H7 (cell line): ENCODE data around the gene PXMP2. TPM values are rescaled to one million over a fixed set of nuclear protein-coding genes. Genes with fewer than 3 reads are reported as not detected.
A peak's percentile ranks its signal among the peaks of the same experiment; 100 is the strongest.

Source experiments
- DNase-seq: peaks from one replicate; pipeline ENCODE4 v3.0.0; 2012
- H3K27me3 ChIP-seq: 2 replicates; pipeline ENCODE4 v1.6.0; 2011; ENCODE audit warnings: mild to moderate bottlenecking, low read length; ENCODE audit not compliant: control insufficient read depth, insufficient read depth
- H3K36me3 ChIP-seq: replicated peaks from 2 replicates; pipeline ENCODE4 v1.5.1; 2011; ENCODE audit warnings: low read length; ENCODE audit not compliant: control insufficient read depth, insufficient read depth
- H3K4me3 ChIP-seq: 2 replicates; pipeline ENCODE4 v1.5.1; 2011; ENCODE audit warnings: low read depth, mild to moderate bottlenecking, control low read depth, low read length, moderate library complexity; ENCODE audit not compliant: insufficient read depth
- total RNA-seq: library from RNA; depleted of rRNA; stranded (reverse); fragments of >200 nt; shearing (Covaris generic); gene quantifications from 2 replicates; pipeline ENCODE4 v1.2.3, GENCODE V29; 2014; rRNA removed

Gene PXMP2
- 18.0 and 29.9 TPM in 2 replicates for total RNA-seq

DNA sequence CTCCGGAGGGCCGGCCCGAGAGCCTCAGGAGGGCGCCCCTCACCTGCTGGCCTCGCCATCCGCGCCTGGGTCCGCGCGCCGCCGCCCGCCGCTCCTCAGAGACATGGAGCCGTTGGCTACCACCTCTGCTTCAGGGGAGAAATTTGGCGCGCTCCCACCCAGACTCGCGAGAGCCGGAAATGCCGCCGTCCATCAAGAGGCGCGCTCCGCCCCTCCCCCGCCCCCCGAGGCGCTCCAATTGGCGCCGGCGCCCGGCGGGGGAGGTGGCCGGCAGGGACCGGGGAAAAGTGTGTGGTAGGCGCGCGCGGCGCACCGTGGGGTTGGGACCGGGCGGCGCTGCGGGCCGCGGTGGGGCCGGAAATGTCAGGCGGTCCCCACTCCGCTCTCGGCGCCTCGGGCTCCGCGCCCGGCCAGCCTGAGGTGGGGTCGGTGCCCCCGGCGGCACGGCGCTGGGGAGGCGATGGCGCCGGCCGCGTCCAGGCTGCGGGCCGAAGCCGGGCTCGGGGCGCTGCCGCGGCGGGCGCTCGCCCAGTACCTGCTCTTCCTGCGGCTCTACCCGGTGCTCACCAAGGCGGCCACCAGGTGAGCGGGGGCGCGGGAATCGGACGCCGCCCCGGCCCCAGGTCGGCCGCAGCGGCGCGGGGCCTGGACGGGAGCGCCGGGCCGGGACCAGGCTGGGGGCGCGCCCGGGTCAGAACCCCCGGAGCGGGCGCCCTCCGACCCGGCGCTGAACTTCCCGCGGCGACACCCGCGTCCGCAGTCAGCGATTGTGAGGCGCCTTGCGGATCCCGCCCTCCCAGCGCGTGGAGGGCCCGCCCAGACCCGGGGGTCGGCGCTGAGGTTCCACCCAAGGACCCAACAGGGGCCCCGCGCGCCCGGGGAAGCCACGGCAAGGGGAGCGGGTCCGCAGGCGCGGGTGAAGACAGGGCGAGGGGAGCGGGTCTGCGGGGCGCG lies at the start of gene PXMP2, which contains the start of gene POLE:
PXMP2 (plus strand) TSS at position 377 of the 954 bp plus-strand sequence; CDS start at position 461, 84 bp downstream.
POLE (minus strand) TSS at position 132 of the 954 bp plus-strand sequence; CDS start at position 105, 27 bp downstream.
- Histone ChIP-seq H3K27me3 (peaks cover 6% of the 10 kb centered on the region), H3K4me3 (peak within 1 kb of the TSS; percentile 66), H3K36me3 (peaks cover 3% of the 10 kb centered on the region)
- peak; percentile 100 for DNase-seq

DNA sequence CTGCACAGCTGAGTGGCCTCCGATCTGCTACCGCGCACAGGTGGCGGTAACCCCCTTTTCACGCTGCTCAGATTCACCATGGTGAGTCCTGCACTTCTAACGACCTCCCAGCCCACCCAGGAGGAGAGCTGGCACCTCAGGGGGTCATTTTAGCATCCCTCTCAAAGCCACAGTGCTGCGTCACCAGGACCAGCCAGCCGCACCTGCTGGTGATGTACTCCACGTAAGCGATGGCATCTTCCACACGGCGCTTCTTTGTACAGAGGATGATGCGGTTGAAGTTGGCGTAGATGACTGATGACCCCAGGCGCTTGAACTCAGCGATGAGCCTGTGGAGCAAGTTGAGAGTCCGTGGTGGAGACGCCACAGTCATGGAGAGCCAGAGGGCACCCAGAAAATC lies 49.6 kb upstream of the PXMP2 start:
- DNase-seq, result no peak
- no peaks in the 10 kb centered on the region for H3K27me3 ChIP-seq
- peaks cover 63% of the 10 kb centered on the region for H3K36me3 ChIP-seq
- no peak overlapping the region for H3K4me3 ChIP-seq

DNA sequence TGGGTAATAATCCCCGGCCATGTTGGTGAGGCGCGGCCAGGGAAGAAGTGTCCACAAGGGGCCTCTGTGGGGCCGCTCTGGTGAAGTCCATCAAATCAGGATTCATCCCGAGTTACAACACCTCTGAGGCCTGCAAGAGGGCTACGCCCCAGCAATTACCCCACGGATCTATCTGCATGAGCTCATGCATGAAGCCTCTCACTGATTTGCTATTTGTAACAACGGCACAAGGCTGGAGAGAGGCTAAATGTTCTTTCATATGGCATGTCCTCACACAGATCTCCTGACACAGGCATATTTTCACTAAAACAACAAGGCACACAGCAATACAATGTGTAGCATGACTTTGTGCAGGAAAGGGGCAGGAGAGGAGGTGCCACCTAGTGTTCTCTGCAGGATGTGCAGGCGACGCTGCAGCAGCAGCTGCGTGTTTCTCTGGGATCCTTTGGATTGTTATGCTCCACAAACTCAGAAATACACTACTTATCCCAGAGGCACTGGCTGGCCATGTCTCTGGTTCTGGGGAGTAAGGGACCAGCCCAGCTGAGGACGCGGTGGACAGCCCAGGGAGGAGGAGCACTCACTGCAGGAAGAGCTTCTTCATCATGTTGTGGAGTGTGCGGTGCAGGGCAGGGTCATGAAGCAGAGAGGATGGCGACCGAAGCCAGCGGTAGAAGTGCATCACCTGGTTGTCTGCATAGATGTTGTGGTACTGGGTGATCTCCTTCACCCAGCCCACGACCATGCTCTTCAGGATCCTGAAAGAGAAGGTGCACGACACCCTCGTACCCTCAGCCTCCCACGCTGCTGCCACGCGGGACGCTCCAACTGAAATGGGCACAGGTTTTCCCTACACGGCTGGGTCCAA lies 48.6 kb upstream of the PXMP2 start:
- H3K36me3 ChIP-seq, result peaks cover 62% of the 10 kb centered on the region
- peak; percentile 84 for DNase-seq
- H3K27me3 ChIP-seq, result no peaks in the 10 kb centered on the region
- H3K4me3 ChIP-seq, result no peak overlapping the region

DNA sequence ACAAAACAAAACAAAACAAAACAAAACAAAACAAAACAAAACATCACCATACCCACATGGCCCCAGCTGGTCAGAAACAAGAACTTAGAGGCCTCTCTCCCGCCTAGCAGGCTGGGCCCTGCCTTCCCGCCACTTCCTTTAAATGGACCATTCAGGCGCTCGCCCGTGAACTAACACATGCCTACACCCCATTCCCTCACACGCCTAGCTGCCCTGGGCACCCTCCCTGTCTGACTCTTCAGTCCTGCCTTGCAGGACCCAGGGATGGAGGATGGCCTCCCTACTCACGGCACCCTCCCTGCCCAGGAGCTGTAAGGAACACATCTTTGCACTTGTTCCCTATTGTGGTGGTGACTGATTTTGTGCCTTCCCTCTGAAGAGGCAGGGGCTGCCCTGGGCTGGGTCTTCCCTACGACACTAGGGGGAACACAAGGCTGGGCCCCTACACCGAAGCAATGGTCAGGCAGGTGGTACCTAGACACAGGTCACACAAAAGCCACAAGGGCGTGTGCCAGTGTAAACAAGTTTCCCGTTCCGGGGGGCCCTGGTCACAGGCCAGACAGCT lies 47.3 kb upstream of the PXMP2 start:
- DNase-seq, result no peak
- peaks cover 53% of the 10 kb centered on the region for H3K36me3 ChIP-seq

DNA sequence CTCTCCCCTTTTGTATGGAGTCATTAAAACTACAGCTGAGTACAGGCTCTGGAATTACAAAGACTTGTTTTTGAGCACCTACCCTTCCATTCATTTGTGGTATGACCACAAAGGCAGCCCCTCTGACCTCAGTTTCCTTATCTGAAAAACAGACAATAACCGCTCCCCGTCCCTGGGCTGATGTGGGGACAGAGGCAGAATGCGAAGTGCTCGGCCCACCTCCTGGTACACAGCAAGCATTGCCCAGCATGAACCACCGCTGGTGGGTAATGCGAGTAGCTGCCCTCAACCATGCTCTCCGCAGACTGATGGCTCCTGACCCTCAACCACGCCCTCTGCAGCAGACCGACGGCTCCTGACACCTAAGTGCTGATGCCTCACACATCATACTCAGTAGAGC lies 46.5 kb upstream of the PXMP2 start:
- H3K36me3 ChIP-seq, result peaks cover 51% of the 10 kb centered on the region
- H3K4me3 ChIP-seq, result no peak overlapping the region
- H3K27me3 ChIP-seq, result no peaks in the 10 kb centered on the region
- DNase-seq, result no peak

More for the DNA sequence above, 47.3 kb upstream of the PXMP2 start:
- Histone ChIP-seq H3K4me3 (no peak overlapping the region), H3K27me3 (no peaks in the 10 kb centered on the region)

DNA sequence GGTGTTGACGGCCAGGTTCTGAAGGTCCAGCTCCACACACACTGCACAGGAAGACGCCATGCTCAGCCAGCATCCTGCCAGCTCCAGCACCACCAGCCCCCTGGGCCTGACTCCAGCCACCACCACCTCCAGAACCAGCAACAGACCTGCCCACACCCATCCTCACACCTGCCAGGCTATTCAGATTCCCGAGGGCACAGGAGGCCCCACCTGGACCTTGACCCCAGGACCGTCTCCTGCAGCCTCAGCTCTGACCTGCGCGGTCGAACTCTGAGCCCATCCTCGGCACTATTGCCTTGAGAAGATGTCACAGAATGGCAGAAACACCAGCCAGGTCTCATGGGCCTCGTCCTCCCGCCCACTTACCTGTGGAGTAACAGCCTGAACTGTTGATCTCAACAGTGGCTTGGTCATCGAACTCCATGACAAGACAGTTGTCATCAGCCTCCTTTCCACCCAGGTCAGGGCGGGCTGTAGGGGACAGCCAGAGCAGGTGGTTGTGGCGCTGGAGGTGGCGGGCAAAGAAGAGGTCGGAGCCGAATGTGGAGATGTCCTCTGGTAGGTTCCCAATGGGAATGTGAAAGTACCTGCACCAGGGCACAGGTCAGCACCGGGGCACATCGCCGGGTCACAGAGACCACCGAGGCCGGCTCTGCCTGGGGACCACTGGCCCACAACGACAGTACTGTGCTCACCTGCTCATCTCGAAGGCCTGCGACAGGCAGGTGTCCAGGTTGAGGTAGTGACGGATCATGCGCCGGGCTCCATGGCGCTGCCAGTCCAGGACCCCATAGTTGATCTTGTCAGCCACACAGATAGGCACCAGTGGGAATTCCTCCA lies 45.4 kb upstream of the PXMP2 start:
- DNase-seq, result no peak
- Histone ChIP-seq H3K27me3 (no peaks in the 10 kb centered on the region), H3K4me3 (no peak overlapping the region), H3K36me3 (peaks cover 50% of the 10 kb centered on the region)

DNA sequence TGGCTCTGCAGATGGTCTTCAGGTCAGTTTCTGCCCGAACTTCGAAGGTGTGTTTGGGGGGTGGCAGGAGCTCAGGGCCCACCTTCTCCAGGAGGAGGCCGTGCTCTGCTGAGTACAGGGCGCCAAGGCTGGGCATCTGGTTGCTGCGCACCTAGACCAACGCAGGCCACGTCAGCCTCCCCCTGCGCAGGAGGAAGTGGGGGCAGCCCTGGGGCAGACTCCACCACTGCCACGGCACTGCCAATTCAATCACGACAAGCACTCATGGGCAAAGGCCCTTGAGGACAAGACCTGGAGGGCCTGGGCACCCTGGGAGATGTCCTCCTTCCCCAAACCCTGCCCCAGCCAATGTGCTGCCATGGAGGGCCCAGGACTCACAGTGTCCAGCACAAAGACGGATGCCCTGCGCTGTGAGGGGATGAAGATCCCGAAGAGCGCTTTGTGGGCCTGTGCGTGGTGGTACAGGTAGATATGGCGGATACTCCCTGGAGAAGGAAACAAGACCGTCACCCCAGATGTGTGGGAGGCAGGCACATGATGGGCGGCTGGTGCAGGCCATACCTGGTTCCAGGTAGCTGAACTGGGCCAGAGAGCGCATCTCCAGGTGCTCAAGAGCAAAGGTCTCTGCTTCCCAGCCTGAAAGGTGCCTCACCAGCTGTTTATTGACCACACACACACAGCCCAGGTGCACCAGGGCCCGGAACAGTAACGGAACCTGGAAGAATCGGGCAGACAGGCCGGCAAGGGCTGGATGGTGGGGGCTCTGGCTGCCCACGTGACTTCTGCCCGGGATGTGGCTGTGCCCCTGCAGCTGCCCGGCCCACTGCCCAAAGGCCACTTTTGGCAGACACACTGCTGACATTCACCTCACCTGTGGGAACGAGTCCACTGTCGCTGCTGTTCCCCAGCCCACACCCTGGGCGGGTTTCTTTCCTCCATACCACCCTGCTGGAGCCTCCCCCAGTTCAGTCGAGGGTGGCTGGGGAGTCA lies 44.2 kb upstream of the PXMP2 start:
- Histone ChIP-seq H3K4me3 (no peak overlapping the region), H3K36me3 (peaks cover 48% of the 10 kb centered on the region), H3K27me3 (no peaks in the 10 kb centered on the region)
- DNase-seq, result no peak

DNA sequence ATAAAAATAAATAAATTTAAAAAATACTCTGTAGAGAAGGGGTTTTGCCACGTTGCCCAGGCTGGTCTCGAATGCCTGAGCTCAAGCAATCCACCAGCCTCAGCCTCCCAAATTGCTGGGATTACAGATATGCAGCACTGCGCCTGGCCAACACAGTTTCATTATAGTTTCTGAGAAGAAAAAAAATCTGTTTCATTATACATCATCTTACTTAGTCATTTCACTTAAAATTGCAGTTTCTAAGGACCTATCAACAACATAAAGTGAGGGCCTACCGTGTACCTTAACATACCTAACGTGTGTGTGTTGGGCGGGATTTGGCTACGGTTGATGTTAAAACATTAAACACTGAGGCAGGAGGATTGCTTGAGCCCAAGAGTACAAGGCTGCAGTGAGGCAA lies 40.5 kb upstream of the PXMP2 start:
- no peak overlapping the region for H3K4me3 ChIP-seq
- H3K27me3 ChIP-seq, result no peaks in the 10 kb centered on the region
- no peak for DNase-seq
- peaks cover 42% of the 10 kb centered on the region for H3K36me3 ChIP-seq

DNA sequence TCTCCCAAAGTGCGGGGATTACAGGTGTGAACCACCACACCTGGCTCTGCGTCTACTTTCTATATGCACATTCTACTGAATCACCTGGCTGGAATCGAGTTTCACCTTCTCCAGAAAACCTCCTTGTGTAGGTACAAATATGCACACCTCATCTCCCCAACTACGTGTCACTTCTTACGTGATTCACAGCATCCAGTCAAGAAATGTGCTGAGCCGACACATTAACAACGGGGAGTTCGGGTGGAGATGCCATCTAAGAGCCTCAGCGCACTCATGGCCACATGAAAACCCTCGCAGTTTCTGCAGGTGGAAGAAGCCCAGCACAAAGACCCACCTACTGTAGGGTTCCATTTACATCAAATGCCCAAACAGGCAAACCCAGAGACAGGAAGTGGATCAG lies 39.5 kb upstream of the PXMP2 start:
- DNase-seq, result no peak
- peaks cover 36% of the 10 kb centered on the region for H3K36me3 ChIP-seq
- no peak overlapping the region for H3K4me3 ChIP-seq
- H3K27me3 ChIP-seq, result no peaks in the 10 kb centered on the region

DNA sequence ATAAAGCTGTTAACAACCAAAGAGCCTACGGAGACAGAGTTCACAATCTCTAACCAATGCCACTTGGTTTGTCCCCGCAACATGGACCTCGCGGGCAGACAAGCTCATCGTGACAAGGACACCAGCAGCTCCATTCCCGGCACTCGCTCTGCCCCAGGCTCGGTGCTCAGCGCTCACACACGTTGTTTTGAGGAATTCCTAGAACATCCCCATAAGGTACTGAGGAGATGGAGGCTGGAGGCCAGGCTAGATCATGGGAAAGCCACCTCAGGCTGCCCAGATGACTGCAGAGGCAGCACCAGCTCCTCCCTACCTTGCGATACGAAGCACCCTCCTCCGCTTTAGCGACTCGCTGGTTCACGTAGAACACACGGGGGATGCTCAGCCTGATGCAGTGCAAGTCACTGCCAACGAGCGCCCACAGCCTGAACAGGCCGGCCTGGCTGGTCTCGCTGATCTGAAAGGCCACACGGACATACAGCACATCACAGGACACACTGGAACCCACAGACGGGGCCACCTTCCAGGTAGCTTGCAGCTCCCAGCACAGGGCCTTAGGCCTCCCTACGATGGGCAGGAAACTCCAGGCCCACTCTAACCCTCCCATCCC lies 38.7 kb upstream of the PXMP2 start:
- H3K36me3 ChIP-seq, result peaks cover 35% of the 10 kb centered on the region
- no peak for DNase-seq
- no peak overlapping the region for H3K4me3 ChIP-seq
- no peaks in the 10 kb centered on the region for H3K27me3 ChIP-seq

DNA sequence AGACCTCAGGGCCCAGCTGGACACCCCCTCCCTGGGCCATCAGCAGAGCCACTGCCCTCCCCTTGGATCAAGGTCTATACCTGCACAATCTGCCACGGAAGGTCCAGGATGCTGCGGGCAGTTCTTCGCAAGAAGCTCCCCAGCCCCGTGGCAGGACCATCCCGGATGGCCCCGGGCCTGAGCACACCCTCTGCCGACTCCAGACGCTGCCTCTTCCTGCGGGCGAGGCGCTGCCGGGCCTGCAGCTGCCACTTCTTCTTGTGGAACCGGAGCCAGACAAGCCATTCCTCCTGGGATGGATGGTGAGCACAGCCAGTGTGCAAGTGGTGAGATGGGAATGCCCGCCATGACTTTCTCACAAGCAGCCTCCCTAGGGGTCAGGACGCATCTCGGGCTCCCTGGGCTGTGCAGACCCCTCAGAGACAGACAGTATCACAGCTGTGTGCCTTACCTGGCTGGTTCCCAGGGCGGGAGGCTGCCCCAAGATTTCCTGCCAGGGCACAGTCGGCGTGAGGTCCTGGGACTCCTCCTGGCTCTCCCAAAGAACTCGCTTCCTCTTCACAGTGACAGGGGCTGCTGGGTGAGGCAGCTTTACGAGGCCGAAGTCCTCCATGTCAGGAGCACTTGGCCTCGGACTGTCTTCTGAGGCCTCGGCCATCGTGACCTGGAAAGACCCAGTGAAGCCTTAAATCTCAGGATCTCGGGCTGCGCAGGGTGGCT lies 38.0 kb upstream of the PXMP2 start:
- DNase-seq, result no peak
- Histone ChIP-seq H3K4me3 (no peak overlapping the region), H3K27me3 (no peaks in the 10 kb centered on the region), H3K36me3 (peaks cover 35% of the 10 kb centered on the region)

DNA sequence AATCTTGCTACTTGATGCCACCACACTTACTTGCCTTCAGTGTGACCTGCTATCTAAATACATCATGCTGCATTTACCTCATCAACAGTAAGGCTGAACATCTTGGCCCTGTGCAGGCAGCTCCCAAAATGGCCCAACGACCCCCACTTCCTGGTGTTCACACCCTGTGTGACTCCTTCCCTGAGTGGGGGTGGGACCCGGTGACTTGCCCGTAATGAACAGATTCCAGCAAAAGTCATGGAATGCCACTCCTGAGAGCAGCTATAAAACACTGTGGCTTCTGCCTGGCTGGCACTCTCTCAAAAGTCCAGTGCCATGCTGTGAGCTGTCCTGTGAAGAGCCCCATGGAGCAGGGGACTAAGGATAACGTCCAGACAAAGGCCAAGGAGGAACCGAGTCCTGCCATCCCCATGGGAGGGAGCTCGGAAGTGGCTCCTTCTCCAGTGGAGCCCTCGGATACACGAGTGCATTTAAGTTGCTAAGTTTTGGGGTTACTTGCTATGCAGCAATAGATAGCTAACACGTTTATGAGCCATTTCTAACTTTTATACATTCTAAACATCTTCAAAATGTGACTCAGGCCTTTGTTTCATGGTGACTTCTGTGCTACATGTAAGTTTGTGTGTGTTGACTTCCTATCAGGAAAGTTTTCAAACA lies 35.8 kb upstream of the PXMP2 start:
- H3K36me3 ChIP-seq, result peaks cover 29% of the 10 kb centered on the region
- no peaks in the 10 kb centered on the region for H3K27me3 ChIP-seq
- H3K4me3 ChIP-seq, result no peak overlapping the region
- no peak for DNase-seq
